ENCODE data around the gene CCDC57. TPM values are rescaled to one million over a fixed set of nuclear protein-coding genes. Genes with fewer than 3 reads are reported as not detected.

The CCDC57 gene
- total and polyA plus RNA-seq, 2 of the 8 experiments (the other 6 are each of a cell fraction or from before 2014, with no cell fraction given) = 8.4 to 12.9 TPM

GRCh38 chr17:82149401-82150099, 63.1 kb downstream of the CCDC57 start:
- H2BK120ac ChIP-seq (replicated peaks; ENCODE audit: low read depth, low read length) = no peak overlapping the region
- FAIRE-seq (no peak), DNase-seq (ENCODE audit: low read depth in 1 of 2, low spot score in 2 of 2) (no peak)
- no peaks in the 10 kb centered on the region for H3K79me2 ChIP-seq (ENCODE audit: control insufficient read depth in 1 of 2, insufficient read depth in 2 of 2, low read length in 2 of 2)
- peaks cover 21% of the 10 kb centered on the region; the same call in 1 of the 2 replicates for H3K23me2 ChIP-seq (ENCODE audit: low read depth, low read length)
- 90% methylated on average over 27 of the region's 27 CpGs; no CpG with 5 or more reads in 1 of the 2 experiments for WGBS, 2 experiments (ENCODE audit: extremely low coverage in 1 of 2, insufficient coverage in 1 of 2, insufficient read length in 1 of 2, insufficient replicate concordance in 2 of 2, low coverage in 1 of 2, low lambda C conversion rate in 2 of 2, missing lambda C conversion rate in 1 of 2)
- H2BK15ac ChIP-seq (ENCODE audit: low read length) = no peak overlapping the region
- H3K36me3 ChIP-seq (ENCODE audit: control insufficient read depth in 2 of 4, insufficient read depth in 4 of 4, low read length in 3 of 4) = no peaks in the 10 kb centered on the region
- no peak overlapping the region for H3K9ac ChIP-seq (replicated peaks in 1 of 4; ENCODE audit: extremely low read depth in 1 of 4, low read depth in 3 of 4, low read length in 3 of 4)
- no peak overlapping the region for H3K18ac ChIP-seq (ENCODE audit: extremely low read depth, low read length)
- H3K9me3 ChIP-seq (ENCODE audit: insufficient read depth in 2 of 2, low read depth in 1 of 2, low read length in 1 of 2) = peaks cover 0 to 26% of the 10 kb centered on the region in 2 experiments; a peak in 2 of 4 replicates
- H3K56ac ChIP-seq (replicated peaks; ENCODE audit: insufficient read length, low read depth, low read length) = no peak overlapping the region
- no peaks in the 10 kb centered on the region for H3K79me1 ChIP-seq (ENCODE audit: low read depth, low read length)
- no peak overlapping the region for H3K23ac ChIP-seq (ENCODE audit: insufficient read length)
- H3K27me3 ChIP-seq (replicated peaks in 1 of 4; ENCODE audit: control insufficient read depth in 3 of 4, extremely low read depth in 1 of 4, insufficient read depth in 3 of 4, low read length in 3 of 4) = no peaks in the 10 kb centered on the region; a peak in 1 of 7 replicates
- ChIA-PET CTCF (ENCODE audit: partially characterized antibody) (no interaction called here), POLR2A (ENCODE audit: partially characterized antibody) (no interaction called here)
- no peak overlapping the region for H4K5ac ChIP-seq (ENCODE audit: insufficient read length, low read depth, low read length)
- H3K4me1 ChIP-seq (replicated peaks in 1 of 4; ENCODE audit: control insufficient read depth in 3 of 4, insufficient read depth in 4 of 4, low read length in 3 of 4) = no peaks in the 10 kb centered on the region
- H4K91ac ChIP-seq (replicated peaks; ENCODE audit: insufficient read length, low read length) = no peak overlapping the region
- H3K4me3 ChIP-seq (ENCODE audit: extremely low read depth in 1 of 4, insufficient read depth in 2 of 4, low read depth in 3 of 4, low read length in 4 of 4) = no peak overlapping the region
- no peak overlapping the region for H3K4ac ChIP-seq (replicated peaks; ENCODE audit: insufficient read length, low read depth, low read length)
- no peak overlapping the region for H2BK20ac ChIP-seq (ENCODE audit: low read length)
- H2BK5ac ChIP-seq (ENCODE audit: low read depth, low read length) = no peak overlapping the region
- no peak overlapping the region for H3K27ac ChIP-seq (ENCODE audit: low read depth, low read length)
- H4K8ac ChIP-seq (ENCODE audit: extremely low read depth, insufficient read depth, low read length) = peak overlapping the region; percentile 5; the same call in 1 of the 2 replicates
- H2AFZ ChIP-seq (ENCODE audit: low read length) = no peak overlapping the region
- no peak overlapping the region for H2AK5ac ChIP-seq (ENCODE audit: low read depth, low read length)
- no peak overlapping the region for H3K4me2 ChIP-seq (ENCODE audit: insufficient read depth in 1 of 2, low read depth in 2 of 2, low read length in 2 of 2)
- no peak overlapping the region for H3K14ac ChIP-seq (ENCODE audit: insufficient read length)
- no peak overlapping the region for H2BK12ac ChIP-seq (ENCODE audit: low read depth, low read length)
- peaks cover 0 to 14% of the 10 kb centered on the region in 2 experiments for H4K20me1 ChIP-seq (replicated peaks in 1 of 2; ENCODE audit: control insufficient read depth in 1 of 2, insufficient read depth in 2 of 2, low read length in 2 of 2)
- TF ChIP-seq SIRT6 (IDR thresholded peaks at IDR 0.05; ENCODE audit: low read length) (no peak), SIN3A (conservative IDR thresholded peaks at IDR 0.05 in 1 of 2, IDR thresholded peaks at IDR 0.05 in 1 of 2; ENCODE audit: low read depth in 1 of 2, low read length in 2 of 2) (no peak), EP300 (IDR thresholded peaks at IDR 0.05; ENCODE audit: borderline replicate concordance in 1 of 2, low read depth in 2 of 2, low read length in 2 of 2) (no peak), TCF12 (IDR thresholded peaks at IDR 0.05; ENCODE audit: low read depth, low read length) (no peak), PHF8 (conservative IDR thresholded peaks at IDR 0.05; ENCODE audit: low read depth, low read length) (no peak), YY1 (IDR thresholded peaks at IDR 0.05; ENCODE audit: low read depth, low read length) (no peak), KDM5A (IDR thresholded peaks at IDR 0.05; ENCODE audit: low read length) (no peak), CBX8 (IDR thresholded peaks at IDR 0.05; ENCODE audit: borderline replicate concordance, low read depth, low read length) (no peak), RBBP5 (IDR thresholded peaks at IDR 0.05; ENCODE audit: borderline replicate concordance, low read depth, low read length) (no peak), CREB1 (IDR thresholded peaks at IDR 0.05) (no peak), BACH1 (IDR thresholded peaks at IDR 0.05; ENCODE audit: low read length) (no peak), POU5F1 (IDR thresholded peaks at IDR 0.05; ENCODE audit: low read depth, low read length) (no peak), TAF1 (IDR thresholded peaks at IDR 0.05; ENCODE audit: low read depth, low read length) (no peak), ASH2L (IDR thresholded peaks at IDR 0.05; ENCODE audit: low read length) (no peak), JUND (IDR thresholded peaks at IDR 0.05; ENCODE audit: low read length) (no peak)
